Erythroblast (primary cell): ENCODE measurements around the gene PGBD2.

Experiments used
- DNase-seq, 2 experiments: peaks; one replicate each; lab custom pipeline; 2025; lab: John Stamatoyannopoulos, UW
- GATA1 ChIP-seq: IDR thresholded peaks from 2 replicates; pipeline ENCODE4 v1.6.1; 2011; ENCODE audit warnings: low read depth, mild to moderate bottlenecking, control low read depth, low read length, moderate library complexity
- POLR2A ChIP-seq: IDR thresholded peaks from 2 replicates; pipeline ENCODE4 v1.6.1; 2011; ENCODE audit warnings: mild to moderate bottlenecking, low read length

Gene PGBD2

DNA sequence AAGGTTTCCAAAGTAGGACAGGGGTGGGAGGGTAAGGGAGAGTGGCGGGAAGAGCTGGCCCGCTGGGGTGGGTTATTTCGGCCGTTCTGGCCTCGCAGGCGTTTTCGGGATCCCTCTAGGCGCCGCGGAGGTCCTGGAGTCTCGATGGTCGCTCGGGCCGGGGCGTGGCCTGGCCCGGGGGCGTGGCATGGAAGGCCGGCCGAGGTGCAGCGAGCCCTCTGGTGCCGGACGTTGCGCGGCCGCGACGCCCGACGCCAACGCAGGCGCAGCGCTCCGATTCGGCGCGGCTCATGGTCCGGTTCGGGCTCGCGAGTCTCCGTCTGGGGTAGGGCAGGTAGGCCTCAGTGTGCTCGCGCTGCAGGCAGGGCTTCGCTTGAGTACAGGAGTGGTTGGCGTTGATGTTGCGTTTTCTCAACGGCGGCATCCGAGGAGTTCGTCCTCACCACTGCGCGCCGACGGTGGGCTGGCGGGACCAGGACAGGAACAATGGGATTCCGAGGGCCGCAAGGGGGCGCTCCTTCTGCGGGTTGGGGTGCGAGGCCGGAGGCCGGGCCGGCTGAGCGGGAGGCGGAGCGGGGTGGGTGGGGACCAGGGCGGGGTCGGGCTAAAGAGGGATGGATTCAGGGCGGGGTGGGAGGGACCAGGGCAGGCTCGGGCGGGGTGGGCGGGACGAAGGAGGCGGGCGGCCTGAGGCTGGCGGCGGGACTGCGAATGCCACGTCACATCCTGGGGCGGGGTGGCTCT is at the start of gene PGBD2:
TSS of gene PGBD2 (plus strand) at position 227 of the 744 bp plus-strand sequence. CDS start 7,628 bp downstream, outside the sequence.
- DNase-seq: peak; percentile 96 to 98
- no peak for TF ChIP-seq GATA1
- peak; percentile 85 for TF ChIP-seq POLR2A

DNA sequence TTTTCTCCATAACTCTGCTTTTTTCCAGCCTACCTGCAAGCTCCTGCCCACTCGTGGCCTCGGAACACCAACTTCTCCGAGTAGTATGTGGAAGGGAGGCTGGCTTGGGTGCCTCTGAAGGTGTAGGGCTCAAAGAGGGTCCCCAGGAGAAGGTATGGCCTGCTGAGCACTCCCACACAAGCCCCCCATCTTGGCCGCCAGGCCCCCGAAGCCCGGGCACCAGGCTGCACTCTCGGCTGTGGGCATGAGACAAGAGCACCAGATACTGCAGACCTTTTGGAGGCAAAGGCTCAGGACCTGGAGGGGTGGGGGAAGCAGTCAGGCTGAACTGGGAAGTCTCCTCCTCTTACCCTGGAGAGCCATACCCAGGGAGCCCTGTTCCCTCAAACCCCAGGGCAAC is 48.8 kb upstream of the PGBD2 start:
- no peak for TF ChIP-seq GATA1
- TF ChIP-seq POLR2A: no peak
- no peak for DNase-seq

- DNase-seq: no peak
- TF ChIP-seq GATA1 (no peak), POLR2A (no peak)
Measured at GRCh38 chr1:248857749-248858095, 48.3 kb upstream of the PGBD2 start.

- TF ChIP-seq GATA1: no peak
- TF ChIP-seq POLR2A: peak; percentile 39
- peak; percentile 93 to 94 for DNase-seq
Measured at GRCh38 chr1:248858096-248858890, 47.7 kb upstream of the PGBD2 start.

DNA sequence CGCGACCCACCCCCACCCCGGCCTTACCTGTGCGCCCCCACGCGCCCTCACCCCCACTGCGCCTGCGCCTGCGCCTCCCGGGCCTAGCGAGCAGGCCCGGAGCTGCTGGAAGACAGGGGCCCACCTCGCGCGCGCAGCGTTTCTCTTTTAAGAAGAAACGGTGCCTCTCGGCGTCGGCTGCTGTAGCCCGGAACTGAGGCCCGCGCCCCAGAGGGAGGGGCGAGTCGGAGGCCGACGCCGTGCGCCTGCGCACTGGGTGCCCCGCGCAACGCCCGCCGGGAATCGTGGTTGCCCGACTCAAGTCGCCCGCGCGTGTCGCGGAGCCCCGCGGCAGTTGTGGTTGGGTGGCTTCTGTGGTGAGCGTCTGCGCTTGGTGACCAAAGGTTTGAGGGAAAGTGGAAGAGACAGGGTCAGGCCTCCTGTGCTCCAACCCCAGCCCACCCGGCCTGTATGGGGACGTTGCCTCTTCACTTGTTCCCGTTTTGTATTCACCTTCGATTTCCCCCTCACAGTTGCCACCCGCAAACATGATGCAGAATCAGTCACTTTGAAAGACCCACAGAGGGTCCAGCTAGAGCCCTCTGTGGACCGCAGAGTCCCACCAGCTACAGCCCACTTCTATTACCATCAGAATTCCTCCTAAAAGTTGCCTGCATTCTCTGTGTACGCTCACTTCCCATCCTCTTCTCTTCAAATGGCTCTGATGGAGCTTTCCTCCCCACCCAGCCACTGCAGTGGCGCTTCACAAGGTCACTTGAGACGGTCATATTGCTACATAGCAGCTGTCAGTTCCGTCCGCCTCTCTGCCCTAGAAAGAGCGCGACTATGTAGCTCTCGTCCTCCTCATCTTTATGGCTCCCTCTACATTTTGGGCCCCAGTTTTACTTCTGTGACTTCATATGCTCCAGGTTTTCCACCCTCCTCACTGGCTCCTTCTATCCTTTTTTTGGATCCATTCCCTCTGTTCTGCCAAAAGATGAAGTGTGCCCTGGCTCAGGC is 46.8 kb upstream of the PGBD2 start, which contains the start of gene ZNF692:
TSS of gene ZNF692 (minus strand) at position 195 of the 999 bp plus-strand sequence. CDS start 776 bp downstream, outside the sequence.
- DNase-seq: peak; percentile 99
- TF ChIP-seq GATA1 (no peak), POLR2A (peak; percentile 99)

DNA sequence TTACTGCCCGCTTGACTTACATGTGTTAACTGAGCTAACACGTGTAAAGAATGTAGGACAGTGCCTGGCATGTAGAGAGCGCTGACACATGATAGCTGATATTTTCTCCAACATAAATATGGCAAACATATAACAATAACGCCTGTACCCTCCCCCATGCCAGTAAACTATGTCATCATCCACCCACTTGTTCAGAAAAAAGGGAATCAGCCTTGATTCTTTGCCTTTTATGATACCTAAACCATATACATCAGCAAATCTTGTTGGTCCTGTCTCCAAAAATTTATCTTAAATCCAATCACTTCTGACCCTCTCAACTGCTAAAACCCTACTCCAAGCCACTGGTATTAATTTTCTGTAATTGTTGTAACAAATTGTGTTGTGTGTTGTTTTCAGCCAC is 46.0 kb upstream of the PGBD2 start:
- no peak for DNase-seq
- TF ChIP-seq GATA1: no peak
- TF ChIP-seq POLR2A: no peak

GRCh38 chr1:248861616-248862015 is 44.4 kb upstream of the PGBD2 start:
- no peak for TF ChIP-seq GATA1
- TF ChIP-seq POLR2A: no peak
- no peak for DNase-seq

- DNase-seq: no peak
- TF ChIP-seq POLR2A (no peak), GATA1 (no peak)
Measured at GRCh38 chr1:248862695-248862997, 43.4 kb upstream of the PGBD2 start.

DNA sequence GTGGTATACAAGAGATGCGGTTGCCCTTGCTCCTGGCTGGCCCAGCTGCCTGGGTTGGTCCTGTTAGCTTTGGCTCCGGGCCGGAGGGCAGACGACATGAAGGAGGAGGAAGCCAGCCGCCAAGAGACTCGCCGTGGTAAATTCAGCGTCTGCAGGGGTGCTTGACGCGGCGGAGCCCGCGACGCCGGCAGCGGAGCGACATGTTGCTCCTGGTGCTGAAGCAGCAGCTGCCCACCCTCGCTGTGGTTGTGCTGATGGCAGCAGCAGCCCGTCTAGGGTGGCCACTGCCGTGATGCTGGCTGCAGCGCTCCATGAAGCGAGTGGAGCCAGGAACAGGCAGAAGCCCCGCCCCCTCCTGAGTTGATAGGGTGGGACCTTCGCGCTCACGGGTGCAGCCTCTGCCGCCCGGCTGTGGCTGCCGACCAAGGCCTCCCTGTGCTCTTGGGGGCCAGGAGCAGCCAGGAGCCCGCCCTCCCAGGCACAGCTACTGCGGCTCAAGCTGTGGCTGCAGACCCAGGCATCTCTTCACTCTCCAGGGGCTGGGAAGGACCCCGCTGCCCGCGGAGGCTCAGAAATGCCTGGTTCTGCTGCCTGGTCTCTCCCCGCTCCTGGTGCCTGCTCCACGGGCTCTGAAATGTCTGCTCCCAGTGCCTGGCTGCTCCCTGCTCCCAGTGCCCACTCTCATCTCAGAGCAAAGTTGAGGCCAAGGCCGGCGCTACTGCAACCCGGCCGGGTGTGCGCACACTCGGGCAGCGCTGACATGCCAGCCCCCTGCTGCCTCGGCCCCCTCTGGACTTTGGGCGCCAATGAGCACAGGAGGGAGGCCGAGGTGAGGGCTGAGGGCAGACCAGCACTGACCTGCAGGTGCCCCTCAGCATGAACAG is 42.8 kb upstream of the PGBD2 start:
- peak; percentile 91 to 92 for DNase-seq
- TF ChIP-seq POLR2A (peak; percentile 95), GATA1 (no peak)

- DNase-seq: no peak
- no peak for TF ChIP-seq GATA1
- no peak for TF ChIP-seq POLR2A
Measured at GRCh38 chr1:248871837-248872401, 34.1 kb upstream of the PGBD2 start.

- DNase-seq: peak; percentile 87 to 89
- TF ChIP-seq GATA1 (no peak), POLR2A (no peak)
Measured at GRCh38 chr1:248872752-248873408, 33.2 kb upstream of the PGBD2 start.
